Prostate gland (tissue), 2 donors: ENCODE data around the gene MFN2.
"Not testable (repeated sequence)": the region's sequence is repeated elsewhere in the genome, so short reads cannot be mapped to it uniquely, and the experiment has no call there.

Source experiments
- POLR2A ChIP-seq: fragments of 450-650 bp; IDR thresholded peaks from one replicate; pipeline ENCODE4 v1.6.1; 2016; ENCODE audit warnings: antibody characterized with exemption, mild to moderate bottlenecking
- TF ChIP-seq, protein P1 (sequence below), 4 experiments: fragments of 200-600 bp in 2 of 4; fragments of 450-650 bp in 2 of 4; sonication (generic) in 2 of 4; IDR thresholded peaks; 1 replicate in 3 of 4; 2 replicates in 1 of 4; pipeline ENCODE4 v1.5.1; 2016 to 2019; ENCODE audit warnings: antibody characterized with exemption in 4 of 4, mild to moderate bottlenecking in 2 of 4, moderate library complexity in 2 of 4

DNA sequence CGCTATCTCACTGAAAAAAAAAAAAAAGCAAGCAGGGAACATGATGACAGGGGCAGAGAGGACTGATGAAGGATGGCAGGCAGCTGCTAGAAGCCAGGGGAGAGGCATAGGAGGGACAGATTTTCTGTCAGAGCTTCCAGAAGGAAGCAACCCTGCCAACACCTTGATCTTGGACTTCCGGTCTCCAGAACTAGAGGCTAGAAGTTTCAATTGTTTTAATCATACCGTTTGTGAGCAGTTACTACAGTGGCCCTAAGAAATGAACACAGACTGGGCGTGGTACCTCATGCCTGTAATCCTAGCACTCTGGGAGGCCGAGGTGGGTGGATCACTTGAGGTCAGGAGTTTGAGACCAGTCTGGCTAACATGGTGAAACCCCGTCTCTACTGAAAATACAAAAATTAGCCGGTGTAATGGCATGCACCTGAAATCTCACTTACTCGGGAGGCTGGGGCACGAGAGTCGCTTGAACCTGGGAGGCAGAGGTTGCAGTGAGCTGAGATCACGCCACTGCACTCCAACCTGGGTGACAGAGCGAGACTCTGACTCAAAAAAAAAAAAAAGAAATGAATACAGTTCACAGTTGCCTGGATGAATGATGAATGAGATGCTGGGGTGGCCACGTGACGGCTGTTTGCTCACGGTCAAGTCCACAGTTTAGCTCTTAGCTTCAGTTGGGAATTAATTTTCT is 64.1 kb downstream of the MFN2 start:
- TF ChIP-seq, protein P1, sequence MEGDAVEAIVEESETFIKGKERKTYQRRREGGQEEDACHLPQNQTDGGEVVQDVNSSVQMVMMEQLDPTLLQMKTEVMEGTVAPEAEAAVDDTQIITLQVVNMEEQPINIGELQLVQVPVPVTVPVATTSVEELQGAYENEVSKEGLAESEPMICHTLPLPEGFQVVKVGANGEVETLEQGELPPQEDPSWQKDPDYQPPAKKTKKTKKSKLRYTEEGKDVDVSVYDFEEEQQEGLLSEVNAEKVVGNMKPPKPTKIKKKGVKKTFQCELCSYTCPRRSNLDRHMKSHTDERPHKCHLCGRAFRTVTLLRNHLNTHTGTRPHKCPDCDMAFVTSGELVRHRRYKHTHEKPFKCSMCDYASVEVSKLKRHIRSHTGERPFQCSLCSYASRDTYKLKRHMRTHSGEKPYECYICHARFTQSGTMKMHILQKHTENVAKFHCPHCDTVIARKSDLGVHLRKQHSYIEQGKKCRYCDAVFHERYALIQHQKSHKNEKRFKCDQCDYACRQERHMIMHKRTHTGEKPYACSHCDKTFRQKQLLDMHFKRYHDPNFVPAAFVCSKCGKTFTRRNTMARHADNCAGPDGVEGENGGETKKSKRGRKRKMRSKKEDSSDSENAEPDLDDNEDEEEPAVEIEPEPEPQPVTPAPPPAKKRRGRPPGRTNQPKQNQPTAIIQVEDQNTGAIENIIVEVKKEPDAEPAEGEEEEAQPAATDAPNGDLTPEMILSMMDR (IDR thresholded peaks at IDR 0.05): not testable (repeated sequence)
- not testable (repeated sequence) for TF ChIP-seq POLR2A
